IPS-NIHi11 (cell line): ENCODE results near the gene KANSL1.
A peak's percentile ranks its signal among the peaks of the same experiment; 100 is the strongest.
"Not testable (repeated sequence)": the region's sequence is repeated elsewhere in the genome, so short reads cannot be mapped to it uniquely, and the experiment has no call there.

ENCODE experiments used
- DNase-seq: peaks from one replicate; pipeline ENCODE4 v3.0.0; 2012; ENCODE audit warnings: mixed read lengths, low spot score

The KANSL1 gene

DNA sequence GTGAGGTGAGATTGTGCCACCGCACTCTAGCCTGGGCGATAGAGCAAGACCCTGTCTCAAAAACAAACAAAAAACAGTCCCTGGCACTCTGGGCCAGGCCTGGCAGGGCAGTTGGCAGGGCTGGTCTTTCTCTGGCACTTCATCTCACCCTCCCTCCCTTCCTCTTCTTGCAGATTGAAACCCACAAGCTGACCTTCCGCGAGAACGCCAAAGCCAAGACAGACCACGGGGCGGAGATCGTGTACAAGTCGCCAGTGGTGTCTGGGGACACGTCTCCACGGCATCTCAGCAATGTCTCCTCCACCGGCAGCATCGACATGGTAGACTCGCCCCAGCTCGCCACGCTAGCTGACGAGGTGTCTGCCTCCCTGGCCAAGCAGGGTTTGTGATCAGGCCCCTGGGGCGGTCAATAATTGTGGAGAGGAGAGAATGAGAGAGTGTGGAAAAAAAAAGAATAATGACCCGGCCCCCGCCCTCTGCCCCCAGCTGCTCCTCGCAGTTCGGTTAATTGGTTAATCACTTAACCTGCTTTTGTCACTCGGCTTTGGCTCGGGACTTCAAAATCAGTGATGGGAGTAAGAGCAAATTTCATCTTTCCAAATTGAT is 169.3 kb downstream of the KANSL1 start:
- no peak for DNase-seq

DNA sequence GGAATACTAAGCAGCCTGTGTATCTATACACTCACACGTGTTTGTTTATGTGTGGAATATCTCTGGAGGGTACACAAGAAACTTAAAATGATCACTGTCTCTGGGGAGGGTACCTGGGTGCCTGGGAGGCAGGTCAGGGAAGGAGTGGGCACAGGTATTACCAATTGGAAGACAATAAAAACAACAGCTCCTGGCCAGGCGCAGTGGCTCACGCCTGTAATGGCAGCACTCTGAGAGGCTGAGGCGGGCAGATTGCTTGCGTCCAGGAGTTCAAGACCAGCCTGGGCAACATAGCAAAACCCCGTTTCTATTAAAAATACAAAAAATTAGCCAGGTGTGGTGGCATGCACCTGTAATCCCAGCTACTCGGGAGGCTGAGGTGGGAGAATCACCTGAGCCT is 169.9 kb downstream of the KANSL1 start:
- DNase-seq, result not testable (repeated sequence)

DNA sequence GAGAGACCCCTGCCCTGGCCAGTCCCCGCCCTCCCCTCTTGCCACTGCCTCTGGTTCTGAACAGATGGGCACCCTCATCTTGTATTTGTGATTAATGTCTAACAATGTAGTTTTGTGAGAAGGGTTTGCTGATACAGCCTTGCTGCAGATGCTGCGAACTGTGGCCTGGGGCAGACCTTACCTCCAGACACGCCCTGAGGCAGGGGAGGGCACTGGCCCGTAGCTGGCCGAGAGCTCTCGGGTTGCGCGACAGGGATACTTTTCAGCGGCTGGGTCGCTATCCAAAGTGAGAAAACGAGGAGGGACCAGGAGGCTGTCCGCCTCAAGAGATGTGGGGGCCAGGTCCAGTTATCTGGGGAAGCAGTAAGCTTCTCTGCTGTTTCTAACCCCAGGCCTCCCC is 172.2 kb downstream of the KANSL1 start:
- no peak for DNase-seq

DNA sequence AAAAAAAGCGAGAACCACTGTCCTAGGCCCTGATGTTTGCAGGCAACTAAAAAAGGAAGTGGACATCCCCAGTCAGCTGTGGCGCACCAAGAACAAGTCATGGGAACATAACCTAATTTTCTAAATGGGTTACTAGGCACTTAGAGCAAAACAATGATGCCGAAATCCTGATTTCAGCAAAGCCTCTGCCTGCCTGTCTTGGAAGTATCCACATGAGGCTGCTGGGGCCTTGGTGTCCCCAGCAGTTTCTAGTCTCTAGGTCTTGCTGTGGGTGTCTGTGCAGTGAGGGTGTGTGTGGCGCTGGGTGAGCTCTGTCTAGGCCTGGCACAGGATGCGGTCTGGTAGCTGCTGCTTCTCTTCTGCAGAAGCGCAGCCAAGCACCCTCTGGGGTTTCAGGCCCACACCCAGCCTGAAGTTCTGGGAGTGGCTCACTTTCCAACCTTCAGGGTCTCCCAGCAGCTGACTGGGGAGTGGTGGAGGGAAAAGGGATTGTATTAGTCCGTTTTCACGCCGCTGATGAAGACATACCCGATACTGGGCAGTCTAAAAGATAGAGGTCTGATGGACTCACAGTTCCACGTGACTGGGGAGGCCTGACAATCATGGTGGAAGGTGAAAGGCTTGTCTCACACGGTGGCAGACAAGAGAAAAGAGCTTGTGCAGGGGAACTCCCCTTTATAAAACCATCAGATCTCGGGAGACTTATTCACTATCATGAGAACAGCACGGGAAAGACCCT is 173.0 kb downstream of the KANSL1 start:
- DNase-seq, result no peak

DNA sequence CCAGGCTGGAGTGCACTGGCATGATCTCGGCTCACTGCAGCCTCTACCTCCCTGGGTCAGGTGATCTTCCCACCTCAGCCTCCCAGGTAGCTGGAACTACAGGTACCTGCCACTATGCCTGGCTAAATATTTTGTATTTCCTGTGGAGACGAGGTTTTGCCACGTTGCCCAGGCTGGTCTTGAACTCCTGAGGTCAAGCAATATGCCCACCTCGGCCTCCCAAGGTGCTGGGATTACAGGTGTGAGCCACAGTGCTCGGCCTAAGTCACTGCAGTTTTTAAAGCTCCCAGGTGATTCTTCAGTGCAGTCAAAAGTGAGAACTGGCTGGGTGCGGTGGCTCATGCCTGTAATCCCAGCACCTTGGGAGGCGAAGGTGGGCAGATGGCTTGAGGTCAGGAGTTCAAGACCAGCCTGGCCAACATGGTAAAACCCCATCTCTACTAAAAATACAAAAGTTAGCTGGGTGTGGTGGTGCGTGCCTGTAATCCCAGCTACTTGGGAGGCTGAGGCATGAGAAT is 173.8 kb downstream of the KANSL1 start:
- not testable (repeated sequence) for DNase-seq

DNA sequence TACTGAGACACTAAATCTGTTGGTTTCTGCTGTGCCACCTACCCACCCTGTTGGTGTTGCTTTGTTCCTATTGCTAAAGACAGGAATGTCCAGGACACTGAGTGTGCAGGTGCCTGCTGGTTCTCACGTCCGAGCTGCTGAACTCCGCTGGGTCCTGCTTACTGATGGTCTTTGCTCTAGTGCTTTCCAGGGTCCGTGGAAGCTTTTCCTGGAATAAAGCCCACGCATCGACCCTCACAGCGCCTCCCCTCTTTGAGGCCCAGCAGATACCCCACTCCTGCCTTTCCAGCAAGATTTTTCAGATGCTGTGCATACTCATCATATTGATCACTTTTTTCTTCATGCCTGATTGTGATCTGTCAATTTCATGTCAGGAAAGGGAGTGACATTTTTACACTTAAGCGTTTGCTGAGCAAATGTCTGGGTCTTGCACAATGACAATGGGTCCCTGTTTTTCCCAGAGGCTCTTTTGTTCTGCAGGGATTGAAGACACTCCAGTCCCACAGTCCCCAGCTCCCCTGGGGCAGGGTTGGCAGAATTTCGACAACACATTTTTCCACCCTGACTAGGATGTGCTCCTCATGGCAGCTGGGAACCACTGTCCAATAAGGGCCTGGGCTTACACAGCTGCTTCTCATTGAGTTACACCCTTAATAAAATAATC is 179.6 kb downstream of the KANSL1 start:
- no peak for DNase-seq

DNA sequence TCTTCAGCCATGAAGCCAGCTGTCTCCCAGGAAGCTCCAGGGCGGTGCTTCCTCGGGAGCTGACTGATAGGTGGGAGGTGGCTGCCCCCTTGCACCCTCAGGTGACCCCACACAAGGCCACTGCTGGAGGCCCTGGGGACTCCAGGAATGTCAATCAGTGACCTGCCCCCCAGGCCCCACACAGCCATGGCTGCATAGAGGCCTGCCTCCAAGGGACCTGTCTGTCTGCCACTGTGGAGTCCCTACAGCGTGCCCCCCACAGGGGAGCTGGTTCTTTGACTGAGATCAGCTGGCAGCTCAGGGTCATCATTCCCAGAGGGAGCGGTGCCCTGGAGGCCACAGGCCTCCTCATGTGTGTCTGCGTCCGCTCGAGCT is 180.1 kb downstream of the KANSL1 start:
- no peak for DNase-seq

DNA sequence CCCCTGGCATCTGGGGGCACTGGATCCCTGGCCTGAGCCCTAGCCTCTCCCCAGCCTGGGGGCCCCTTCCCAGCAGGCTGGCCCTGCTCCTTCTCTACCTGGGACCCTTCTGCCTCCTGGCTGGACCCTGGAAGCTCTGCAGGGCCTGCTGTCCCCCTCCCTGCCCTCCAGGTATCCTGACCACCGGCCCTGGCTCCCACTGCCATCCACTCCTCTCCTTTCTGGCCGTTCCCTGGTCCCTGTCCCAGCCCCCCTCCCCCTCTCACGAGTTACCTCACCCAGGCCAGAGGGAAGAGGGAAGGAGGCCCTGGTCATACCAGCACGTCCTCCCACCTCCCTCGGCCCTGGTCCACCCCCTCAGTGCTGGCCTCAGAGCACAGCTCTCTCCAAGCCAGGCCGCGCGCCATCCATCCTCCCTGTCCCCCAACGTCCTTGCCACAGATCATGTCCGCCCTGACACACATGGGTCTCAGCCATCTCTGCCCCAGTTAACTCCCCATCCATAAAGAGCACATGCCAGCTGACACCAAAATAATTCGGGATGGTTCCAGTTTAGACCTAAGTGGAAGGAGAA is 180.6 kb downstream of the KANSL1 start:
- DNase-seq, result no peak

DNA sequence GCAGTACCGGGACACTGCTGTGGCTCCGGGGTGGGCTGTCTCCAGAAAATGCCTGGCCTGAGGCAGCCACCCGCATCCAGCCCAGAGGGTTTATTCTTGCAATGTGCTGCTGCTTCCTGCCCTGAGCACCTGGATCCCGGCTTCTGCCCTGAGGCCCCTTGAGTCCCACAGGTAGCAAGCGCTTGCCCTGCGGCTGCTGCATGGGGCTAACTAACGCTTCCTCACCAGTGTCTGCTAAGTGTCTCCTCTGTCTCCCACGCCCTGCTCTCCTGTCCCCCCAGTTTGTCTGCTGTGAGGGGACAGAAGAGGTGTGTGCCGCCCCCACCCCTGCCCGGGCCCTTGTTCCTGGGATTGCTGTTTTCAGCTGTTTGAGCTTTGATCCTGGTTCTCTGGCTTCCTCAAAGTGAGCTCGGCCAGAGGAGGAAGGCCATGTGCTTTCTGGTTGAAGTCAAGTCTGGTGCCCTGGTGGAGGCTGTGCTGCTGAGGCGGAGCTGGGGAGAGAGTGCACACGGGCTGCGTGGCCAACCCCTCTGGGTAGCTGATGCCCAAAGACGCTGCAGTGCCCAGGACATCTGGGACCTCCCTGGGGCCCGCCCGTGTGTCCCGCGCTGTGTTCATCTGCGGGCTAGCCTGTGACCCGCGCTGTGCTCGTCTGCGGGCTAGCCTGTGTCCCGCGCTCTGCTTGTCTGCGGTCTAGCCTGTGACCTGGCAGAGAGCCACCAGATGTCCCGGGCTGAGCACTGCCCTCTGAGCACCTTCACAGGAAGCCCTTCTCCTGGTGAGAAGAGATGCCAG is 181.3 kb downstream of the KANSL1 start:
- DNase-seq, result no peak

DNA sequence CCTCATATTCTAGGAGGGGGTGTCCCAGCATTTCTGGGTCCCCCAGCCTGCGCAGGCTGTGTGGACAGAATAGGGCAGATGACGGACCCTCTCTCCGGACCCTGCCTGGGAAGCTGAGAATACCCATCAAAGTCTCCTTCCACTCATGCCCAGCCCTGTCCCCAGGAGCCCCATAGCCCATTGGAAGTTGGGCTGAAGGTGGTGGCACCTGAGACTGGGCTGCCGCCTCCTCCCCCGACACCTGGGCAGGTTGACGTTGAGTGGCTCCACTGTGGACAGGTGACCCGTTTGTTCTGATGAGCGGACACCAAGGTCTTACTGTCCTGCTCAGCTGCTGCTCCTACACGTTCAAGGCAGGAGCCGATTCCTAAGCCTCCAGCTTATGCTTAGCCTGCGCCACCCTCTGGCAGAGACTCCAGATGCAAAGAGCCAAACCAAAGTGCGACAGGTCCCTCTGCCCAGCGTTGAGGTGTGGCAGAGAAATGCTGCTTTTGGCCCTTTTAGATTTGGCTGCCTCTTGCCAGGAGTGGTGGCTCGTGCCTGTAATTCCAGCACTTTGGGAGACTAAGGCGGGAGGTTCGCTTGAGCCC is 182.5 kb downstream of the KANSL1 start:
- DNase-seq, result no peak

DNA sequence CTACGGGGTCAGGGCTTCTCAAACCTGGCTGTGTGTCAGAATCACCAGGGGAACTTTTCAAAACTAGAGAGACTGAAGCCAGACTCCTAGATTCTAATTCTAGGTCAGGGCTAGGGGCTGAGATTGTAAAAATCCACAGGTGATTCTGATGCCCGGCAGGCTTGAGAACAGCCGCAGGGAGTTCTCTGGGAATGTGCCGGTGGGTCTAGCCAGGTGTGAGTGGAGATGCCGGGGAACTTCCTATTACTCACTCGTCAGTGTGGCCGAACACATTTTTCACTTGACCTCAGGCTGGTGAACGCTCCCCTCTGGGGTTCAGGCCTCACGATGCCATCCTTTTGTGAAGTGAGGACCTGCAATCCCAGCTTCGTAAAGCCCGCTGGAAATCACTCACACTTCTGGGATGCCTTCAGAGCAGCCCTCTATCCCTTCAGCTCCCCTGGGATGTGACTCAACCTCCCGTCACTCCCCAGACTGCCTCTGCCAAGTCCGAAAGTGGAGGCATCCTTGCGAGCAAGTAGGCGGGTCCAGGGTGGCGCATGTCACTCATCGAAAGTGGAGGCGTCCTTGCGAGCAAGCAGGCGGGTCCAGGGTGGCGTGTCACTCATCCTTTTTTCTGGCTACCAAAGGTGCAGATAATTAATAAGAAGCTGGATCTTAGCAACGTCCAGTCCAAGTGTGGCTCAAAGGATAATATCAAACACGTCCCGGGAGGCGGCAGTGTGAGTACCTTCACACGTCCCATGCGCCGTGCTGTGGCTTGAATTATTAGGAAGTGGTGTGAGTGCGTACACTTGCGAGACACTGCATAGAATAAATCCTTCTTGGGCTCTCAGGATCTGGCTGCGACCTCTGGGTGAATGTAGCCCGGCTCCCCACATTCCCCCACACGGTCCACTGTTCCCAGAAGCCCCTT is 183.3 kb downstream of the KANSL1 start:
- no peak for DNase-seq

DNA sequence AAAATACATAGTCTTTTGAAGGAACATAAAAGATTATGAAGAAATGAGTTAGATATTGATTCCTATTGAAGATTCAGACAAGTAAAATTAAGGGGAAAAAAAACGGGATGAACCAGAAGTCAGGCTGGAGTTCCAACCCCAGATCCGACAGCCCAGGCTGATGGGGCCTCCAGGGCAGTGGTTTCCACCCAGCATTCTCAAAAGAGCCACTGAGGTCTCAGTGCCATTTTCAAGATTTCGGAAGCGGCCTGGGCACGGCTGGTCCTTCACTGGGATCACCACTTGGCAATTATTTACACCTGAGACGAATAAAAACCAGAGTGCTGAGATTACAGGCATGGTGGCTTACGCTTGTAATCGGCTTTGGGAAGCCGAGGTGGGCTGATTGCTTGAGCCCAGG is 184.6 kb downstream of the KANSL1 start:
- no peak for DNase-seq

DNA sequence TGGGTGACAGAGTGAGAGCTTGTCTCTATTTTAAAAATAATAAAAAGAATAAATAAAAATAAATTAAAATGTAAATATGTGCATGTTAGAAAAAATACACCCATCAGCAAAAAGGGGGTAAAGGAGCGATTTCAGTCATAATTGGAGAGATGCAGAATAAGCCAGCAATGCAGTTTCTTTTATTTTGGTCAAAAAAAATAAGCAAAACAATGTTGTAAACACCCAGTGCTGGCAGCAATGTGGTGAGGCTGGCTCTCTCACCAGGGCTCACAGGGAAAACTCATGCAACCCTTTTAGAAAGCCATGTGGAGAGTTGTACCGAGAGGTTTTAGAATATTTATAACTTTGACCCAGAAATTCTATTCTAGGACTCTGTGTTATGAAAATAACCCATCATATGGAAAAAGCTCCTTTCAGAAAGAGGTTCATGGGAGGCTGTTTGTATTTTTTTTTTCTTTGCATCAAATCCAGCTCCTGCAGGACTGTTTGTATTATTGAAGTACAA is 185.7 kb downstream of the KANSL1 start:
- DNase-seq, result no peak

DNA sequence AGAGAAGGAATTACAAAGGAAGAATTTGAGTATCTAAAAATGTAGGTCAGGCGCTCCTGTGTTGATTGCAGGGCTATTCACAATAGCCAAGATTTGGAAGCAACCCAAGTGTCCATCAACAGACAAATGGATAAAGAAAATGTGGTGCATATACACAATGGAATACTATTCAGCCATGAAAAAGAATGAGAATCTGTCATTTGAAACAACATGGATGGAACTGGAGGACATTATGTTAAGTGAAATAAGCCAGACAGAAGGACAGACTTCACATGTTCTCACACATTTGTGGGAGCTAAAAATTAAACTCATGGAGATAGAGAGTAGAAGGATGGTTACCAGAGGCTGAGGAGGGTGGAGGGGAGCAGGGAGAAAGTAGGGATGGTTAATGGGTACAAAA is 187.1 kb downstream of the KANSL1 start:
- not testable (repeated sequence) for DNase-seq

DNA sequence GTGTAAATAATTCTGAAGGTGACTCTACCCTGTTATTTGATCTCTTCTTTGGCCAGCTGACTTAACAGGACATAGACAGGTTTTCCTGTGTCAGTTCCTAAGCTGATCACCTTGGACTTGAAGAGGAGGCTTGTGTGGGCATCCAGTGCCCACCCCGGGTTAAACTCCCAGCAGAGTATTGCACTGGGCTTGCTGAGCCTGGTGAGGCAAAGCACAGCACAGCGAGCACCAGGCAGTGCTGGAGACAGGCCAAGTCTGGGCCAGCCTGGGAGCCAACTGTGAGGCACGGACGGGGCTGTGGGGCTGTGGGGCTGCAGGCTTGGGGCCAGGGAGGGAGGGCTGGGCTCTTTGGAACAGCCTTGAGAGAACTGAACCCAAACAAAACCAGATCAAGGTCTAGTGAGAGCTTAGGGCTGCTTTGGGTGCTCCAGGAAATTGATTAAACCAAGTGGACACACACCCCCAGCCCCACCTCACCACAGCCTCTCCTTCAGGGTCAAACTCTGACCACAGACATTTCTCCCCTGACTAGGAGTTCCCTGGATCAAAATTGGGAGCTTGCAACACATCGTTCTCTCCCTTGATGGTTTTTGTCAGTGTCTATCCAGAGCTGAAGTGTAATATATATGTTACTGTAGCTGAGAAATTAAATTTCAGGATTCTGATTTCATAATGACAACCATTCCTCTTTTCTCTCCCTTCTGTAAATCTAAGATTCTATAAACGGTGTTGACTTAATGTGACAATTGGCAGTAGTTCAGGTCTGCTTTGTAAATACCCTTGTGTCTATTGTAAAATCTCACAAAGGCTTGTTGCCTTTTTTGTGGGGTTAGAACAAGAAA is 189.1 kb downstream of the KANSL1 start:
- no peak for DNase-seq

DNA sequence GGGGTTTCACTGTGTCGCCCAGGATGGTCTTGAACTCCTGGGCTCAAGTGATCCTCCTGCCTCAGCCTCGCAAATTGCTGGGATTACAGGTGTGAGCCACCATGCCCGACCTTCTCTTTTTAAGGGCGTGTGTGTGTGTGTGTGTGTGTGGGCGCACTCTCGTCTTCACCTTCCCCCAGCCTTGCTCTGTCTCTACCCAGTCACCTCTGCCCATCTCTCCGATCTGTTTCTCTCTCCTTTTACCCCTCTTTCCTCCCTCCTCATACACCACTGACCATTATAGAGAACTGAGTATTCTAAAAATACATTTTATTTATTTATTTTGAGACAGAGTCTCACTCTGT is 190.3 kb downstream of the KANSL1 start:
- DNase-seq, result no peak

DNA sequence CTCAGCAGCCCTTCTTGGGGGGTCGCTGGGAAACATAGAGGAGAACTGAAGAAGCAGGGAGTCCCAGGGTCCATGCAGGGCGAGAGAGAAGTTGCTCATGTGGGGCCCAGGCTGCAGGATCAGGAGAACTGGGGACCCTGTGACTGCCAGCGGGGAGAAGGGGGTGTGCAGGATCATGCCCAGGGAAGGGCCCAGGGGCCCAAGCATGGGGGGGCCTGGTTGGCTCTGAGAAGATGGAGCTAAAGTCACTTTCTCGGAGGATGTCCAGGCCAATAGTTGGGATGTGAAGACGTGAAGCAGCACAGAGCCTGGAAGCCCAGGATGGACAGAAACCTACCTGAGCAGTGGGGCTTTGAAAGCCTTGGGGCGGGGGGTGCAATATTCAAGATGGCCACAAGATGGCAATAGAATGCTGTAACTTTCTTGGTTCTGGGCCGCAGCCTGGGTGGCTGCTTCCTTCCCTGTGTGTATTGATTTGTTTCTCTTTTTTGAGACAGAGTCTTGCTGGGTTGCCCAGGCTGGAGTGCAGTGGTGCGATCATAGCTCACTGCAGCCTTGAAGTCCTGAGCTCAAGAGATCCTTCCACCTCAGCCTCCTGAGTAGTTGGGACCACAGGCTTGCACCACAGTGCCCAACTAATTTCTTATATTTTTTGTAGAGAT is 190.8 kb downstream of the KANSL1 start:
- DNase-seq, result peak; percentile 86

DNA sequence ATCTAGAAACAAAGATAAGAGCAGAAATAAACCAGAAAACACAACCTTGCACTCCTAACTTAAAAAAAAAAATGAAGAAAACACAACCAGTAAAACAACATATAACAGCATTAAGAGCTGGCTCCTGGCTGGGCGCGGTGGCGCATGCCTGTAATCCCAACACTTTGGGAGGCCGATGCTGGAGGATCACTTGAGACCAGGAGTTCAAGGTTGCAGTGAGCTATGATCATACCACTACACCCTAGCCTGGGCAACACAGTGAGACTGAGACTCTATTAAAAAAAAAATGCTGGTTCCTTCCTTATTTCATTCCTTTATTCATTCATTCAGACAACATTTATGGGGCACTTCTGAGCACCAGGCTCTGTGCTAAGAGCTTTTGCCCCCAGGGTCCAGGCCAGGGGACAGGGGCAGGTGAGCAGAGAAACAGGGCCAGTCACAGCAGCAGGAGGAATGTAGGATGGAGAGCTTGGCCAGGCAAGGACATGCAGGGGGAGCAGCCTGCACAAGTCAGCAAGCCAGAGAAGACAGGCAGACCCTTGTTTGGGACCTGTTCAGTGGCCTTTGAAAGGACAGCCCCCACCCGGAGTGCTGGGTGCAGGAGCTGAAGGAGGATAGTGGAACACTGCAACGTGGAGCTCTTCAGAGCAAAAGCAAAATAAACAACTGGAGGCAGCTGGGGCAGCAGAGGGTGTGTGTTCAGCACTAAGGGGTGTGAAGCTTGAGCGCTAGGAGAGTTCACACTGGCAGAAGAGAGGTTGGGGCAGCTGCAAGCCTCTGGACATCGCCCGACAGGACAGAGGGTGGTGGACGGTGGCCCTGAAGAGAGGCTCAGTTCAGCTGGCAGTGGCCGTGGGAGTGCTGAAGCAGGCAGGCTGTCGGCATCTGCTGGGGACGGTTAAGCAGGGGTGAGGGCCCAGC is 191.6 kb downstream of the KANSL1 start:
- no peak for DNase-seq
